Measurements from ENCODE around the gene TPRN.
A peak's percentile ranks its signal among the peaks of the same experiment; 100 is the strongest.

TPRN gene

GRCh38 chr9:137227853-137228505, 27.4 kb upstream of the TPRN start:
- Histone ChIP-seq H3K4me3 (ENCODE audit: low read depth in 1 of 2, low read length in 2 of 2) (no peak overlapping the region), H3K36me3 (ENCODE audit: insufficient read depth, low read length) (no peaks in the 10 kb centered on the region), H3K27me3 (ENCODE audit: control insufficient read depth in 1 of 2, insufficient read depth in 2 of 2, low read length in 2 of 2) (peaks cover 4 to 59% of the 10 kb centered on the region in 2 donors), H3K9me3 (ENCODE audit: low read length) (no peaks in the 10 kb centered on the region), H3K9ac (ENCODE audit: low read length) (no peak overlapping the region), H3K4me1 (ENCODE audit: insufficient read depth, low read length) (peaks cover 5% of the 10 kb centered on the region), H3K27ac (ENCODE audit: low read depth, low read length) (no peak overlapping the region)

DNA sequence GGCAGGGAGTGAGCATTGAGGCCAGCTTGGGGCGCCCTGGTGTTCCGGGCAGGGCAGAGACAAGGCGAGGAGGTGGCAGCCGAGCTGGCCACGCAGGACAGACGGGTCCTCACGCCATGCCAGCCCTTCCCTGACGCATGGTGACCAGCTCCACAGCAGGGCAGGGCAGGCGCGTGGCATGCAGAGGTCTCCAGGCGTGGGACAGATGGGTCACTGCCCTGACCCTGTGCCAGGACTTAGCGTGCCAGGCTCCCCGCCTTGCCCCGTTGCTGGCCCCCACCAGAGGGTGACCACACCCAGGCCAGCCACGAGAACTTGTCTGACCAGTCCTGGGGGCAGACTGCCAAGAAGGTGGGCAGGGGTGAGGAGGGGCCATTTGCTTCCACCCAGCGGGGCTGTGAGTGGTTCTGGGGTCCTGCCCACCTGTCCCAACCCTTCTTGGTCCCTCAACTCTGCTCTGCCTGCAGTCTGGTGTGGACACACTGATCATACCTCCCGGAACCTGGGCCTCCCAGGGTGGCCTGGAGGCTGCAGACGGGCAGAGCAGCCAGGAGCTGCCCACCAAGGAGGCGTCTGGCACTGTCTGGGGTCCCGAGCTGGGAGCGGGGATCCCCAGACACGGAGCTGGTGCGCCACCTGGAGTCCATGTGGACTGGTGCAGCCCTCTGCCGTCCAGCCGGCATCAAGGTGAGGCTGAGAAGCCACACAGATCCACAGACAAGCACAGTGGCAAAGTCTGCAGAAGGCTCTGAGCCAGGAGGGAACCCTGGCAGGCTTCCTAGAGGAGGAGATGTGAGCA, 26.7 kb upstream of the TPRN start, which contains the start of gene RNF224:
TSS of gene RNF224 (plus strand) at position 449 of the 799 bp plus-strand sequence. CDS start 834 bp downstream, outside the sequence.
- Histone ChIP-seq H3K4me3 (ENCODE audit: low read depth in 1 of 2, low read length in 2 of 2) (no peak within 1 kb of the TSS), H3K9me3 (ENCODE audit: low read length) (no peaks in the 10 kb centered on the region), H3K9ac (ENCODE audit: low read length) (no peak within 1 kb of the TSS), H3K27ac (ENCODE audit: low read depth, low read length) (no peak within 1 kb of the TSS), H3K4me1 (ENCODE audit: insufficient read depth, low read length) (peaks cover 5% of the 10 kb centered on the region), H3K36me3 (ENCODE audit: insufficient read depth, low read length) (no peaks in the 10 kb centered on the region), H3K27me3 (ENCODE audit: control insufficient read depth in 1 of 2, insufficient read depth in 2 of 2, low read length in 2 of 2) (peaks cover 4 to 52% of the 10 kb centered on the region in 2 donors)

GRCh38 chr9:137226338-137227053, 26.0 kb upstream of the TPRN start:
- Histone ChIP-seq H3K9me3 (ENCODE audit: low read length) (no peaks in the 10 kb centered on the region), H3K27ac (ENCODE audit: low read depth, low read length) (no peak overlapping the region), H3K36me3 (ENCODE audit: insufficient read depth, low read length) (no peaks in the 10 kb centered on the region), H3K4me1 (ENCODE audit: insufficient read depth, low read length) (peaks cover 5% of the 10 kb centered on the region), H3K27me3 (ENCODE audit: control insufficient read depth in 1 of 2, insufficient read depth in 2 of 2, low read length in 2 of 2) (peaks cover 4 to 45% of the 10 kb centered on the region in 2 donors), H3K4me3 (ENCODE audit: low read depth in 1 of 2, low read length in 2 of 2) (no peak overlapping the region), H3K9ac (ENCODE audit: low read length) (no peak overlapping the region)

DNA sequence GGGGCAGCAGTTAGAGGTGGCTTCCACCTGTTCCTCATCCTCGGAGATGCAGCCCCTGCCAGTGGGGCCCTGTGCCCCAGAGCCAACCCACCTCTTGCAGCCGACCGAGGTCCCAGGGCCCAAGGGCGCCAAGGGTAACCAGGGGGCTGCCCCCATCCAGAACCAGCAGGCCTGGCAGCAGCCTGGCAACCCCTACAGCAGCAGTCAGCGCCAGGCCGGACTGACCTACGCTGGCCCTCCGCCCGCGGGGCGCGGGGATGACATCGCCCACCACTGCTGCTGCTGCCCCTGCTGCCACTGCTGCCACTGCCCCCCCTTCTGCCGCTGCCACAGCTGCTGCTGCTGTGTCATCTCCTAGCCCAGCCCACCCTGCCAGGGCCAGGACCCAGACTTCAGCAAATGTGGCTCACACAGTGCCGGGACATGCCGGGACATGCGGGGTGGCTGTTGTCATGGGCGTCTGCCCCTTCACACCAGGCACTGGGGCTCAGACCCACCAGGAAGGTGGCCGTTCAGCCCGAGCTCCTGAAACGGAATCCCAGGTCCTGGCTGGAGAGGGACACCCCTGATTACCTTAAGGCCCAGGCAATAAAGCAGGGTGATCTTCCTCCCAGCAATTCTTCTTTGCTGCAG, 25.3 kb upstream of the TPRN start:
- H3K27me3 ChIP-seq (ENCODE audit: control insufficient read depth in 1 of 2, insufficient read depth in 2 of 2, low read length in 2 of 2), result peaks cover 3 to 38% of the 10 kb centered on the region in 2 donors
- no peak overlapping the region for H3K4me3 ChIP-seq (ENCODE audit: low read depth in 1 of 2, low read length in 2 of 2)
- H3K27ac ChIP-seq (ENCODE audit: low read depth, low read length), result no peak overlapping the region

GRCh38 chr9:137224830-137225694, 24.5 kb upstream of the TPRN start, which contains the start of gene CYSRT1:
TSS of gene CYSRT1 (plus strand) at chr9:137225174. CDS start at chr9:137225622, 448 bp downstream.
- H3K36me3 ChIP-seq (ENCODE audit: insufficient read depth, low read length), result no peaks in the 10 kb centered on the region
- H3K4me3 ChIP-seq (ENCODE audit: low read depth in 1 of 2, low read length in 2 of 2), result peak within 1 kb of the TSS; percentile 73 to 84
- peaks cover 5% of the 10 kb centered on the region for H3K4me1 ChIP-seq (ENCODE audit: insufficient read depth, low read length)
- H3K9me3 ChIP-seq (ENCODE audit: low read length), result no peaks in the 10 kb centered on the region
- peak within 1 kb of the TSS; percentile 86 for H3K27ac ChIP-seq (ENCODE audit: low read depth, low read length)
- H3K9ac ChIP-seq (ENCODE audit: low read length), result peak within 1 kb of the TSS; percentile 78
- H3K27me3 ChIP-seq (ENCODE audit: control insufficient read depth in 1 of 2, insufficient read depth in 2 of 2, low read length in 2 of 2), result peaks cover 0 to 31% of the 10 kb centered on the region in 2 donors

More for the DNA sequence above, 25.3 kb upstream of the TPRN start:
- H3K9ac ChIP-seq (ENCODE audit: low read length), result no peak overlapping the region
- H3K4me1 ChIP-seq (ENCODE audit: insufficient read depth, low read length), result peaks cover 5% of the 10 kb centered on the region
- no peaks in the 10 kb centered on the region for H3K9me3 ChIP-seq (ENCODE audit: low read length)
- no peaks in the 10 kb centered on the region for H3K36me3 ChIP-seq (ENCODE audit: insufficient read depth, low read length)

- H3K27ac ChIP-seq (ENCODE audit: low read depth, low read length), result peak overlapping the region; percentile 86
- peak overlapping the region; percentile 73 to 84 for H3K4me3 ChIP-seq (ENCODE audit: low read depth in 1 of 2, low read length in 2 of 2)
- H3K27me3 ChIP-seq (ENCODE audit: control insufficient read depth in 1 of 2, insufficient read depth in 2 of 2, low read length in 2 of 2), result peaks cover 0 to 14% of the 10 kb centered on the region in 2 donors
- peak overlapping the region; percentile 78 for H3K9ac ChIP-seq (ENCODE audit: low read length)
- no peaks in the 10 kb centered on the region for H3K9me3 ChIP-seq (ENCODE audit: low read length)
- no peaks in the 10 kb centered on the region for H3K36me3 ChIP-seq (ENCODE audit: insufficient read depth, low read length)
- peaks cover 5% of the 10 kb centered on the region for H3K4me1 ChIP-seq (ENCODE audit: insufficient read depth, low read length)
These were observed 22.8 kb upstream of the TPRN start for GRCh38 chr9:137223078-137223970.

- no peaks in the 10 kb centered on the region for H3K9me3 ChIP-seq (ENCODE audit: low read length)
- H3K4me1 ChIP-seq (ENCODE audit: insufficient read depth, low read length), result peaks cover 5% of the 10 kb centered on the region
- H3K27me3 ChIP-seq (ENCODE audit: control insufficient read depth in 1 of 2, insufficient read depth in 2 of 2, low read length in 2 of 2), result peaks cover 0 to 8% of the 10 kb centered on the region in 2 donors
- peak within 1 kb of the TSS; percentile 25 for H3K9ac ChIP-seq (ENCODE audit: low read length)
- H3K4me3 ChIP-seq (ENCODE audit: low read depth in 1 of 2, low read length in 2 of 2), result peak within 1 kb of the TSS; percentile 71 to 73
- H3K27ac ChIP-seq (ENCODE audit: low read depth, low read length), result peak within 1 kb of the TSS; percentile 75
- H3K36me3 ChIP-seq (ENCODE audit: insufficient read depth, low read length), result no peaks in the 10 kb centered on the region
These were observed 21.9 kb upstream of the TPRN start, which contains the start of gene RNF208 for GRCh38 chr9:137222190-137223077. TSS of gene RNF208 (minus strand) at chr9:137222240. CDS start at chr9:137221212, 1,028 bp downstream.

DNA sequence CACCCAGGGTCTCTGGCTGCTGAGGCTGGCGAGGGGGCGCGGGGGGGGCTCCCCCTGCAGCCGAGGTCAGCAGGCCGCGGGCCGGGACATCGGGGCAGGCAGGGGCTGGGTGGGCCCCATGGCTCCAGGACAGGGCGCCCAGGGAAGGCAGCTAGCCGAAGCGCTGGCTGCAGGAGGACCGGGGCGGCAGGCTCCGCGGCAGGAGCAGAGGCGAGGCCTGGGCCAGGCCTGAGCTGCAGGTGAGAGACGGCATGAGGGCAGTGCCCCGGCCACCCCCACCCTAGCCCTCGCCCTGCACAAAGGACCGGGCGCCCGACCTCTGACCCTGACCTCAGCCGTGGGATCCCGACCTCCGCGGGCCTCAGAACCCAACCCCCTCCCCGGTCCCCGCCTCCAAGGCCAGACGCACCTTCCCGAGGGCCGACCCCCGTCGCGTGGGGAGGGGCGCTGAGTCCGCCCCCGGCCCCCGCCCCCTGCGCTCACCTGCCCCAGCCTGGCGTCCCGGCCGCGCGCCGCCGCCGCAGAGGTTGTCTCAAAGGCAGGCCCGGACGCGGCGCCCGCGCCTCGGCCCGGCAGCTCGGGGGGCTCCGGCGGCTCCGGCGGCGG, 21.1 kb upstream of the TPRN start:
- H3K9me3 ChIP-seq (ENCODE audit: low read length), result no peaks in the 10 kb centered on the region
- H3K4me3 ChIP-seq (ENCODE audit: low read depth in 1 of 2, low read length in 2 of 2), result peak overlapping the region in 1 of 2 donors; percentile 31
- no peak overlapping the region for H3K9ac ChIP-seq (ENCODE audit: low read length)
- H3K27ac ChIP-seq (ENCODE audit: low read depth, low read length), result no peak overlapping the region
- peaks cover 5% of the 10 kb centered on the region for H3K4me1 ChIP-seq (ENCODE audit: insufficient read depth, low read length)
- no peaks in the 10 kb centered on the region for H3K36me3 ChIP-seq (ENCODE audit: insufficient read depth, low read length)
- H3K27me3 ChIP-seq (ENCODE audit: control insufficient read depth in 1 of 2, insufficient read depth in 2 of 2, low read length in 2 of 2), result no peaks in the 10 kb centered on the region

- Histone ChIP-seq H3K4me3 (ENCODE audit: low read depth in 1 of 2, low read length in 2 of 2) (no peak overlapping the region), H3K4me1 (ENCODE audit: insufficient read depth, low read length) (peaks cover 5% of the 10 kb centered on the region), H3K36me3 (ENCODE audit: insufficient read depth, low read length) (no peaks in the 10 kb centered on the region), H3K9me3 (ENCODE audit: low read length) (no peaks in the 10 kb centered on the region), H3K27me3 (ENCODE audit: control insufficient read depth in 1 of 2, insufficient read depth in 2 of 2, low read length in 2 of 2) (no peaks in the 10 kb centered on the region), H3K9ac (ENCODE audit: low read length) (no peak overlapping the region), H3K27ac (ENCODE audit: low read depth, low read length) (no peak overlapping the region)
These were observed 20.6 kb upstream of the TPRN start for GRCh38 chr9:137221095-137221505.

Measured in muscle layer of colon (tissue), 2 donors.